Mesendoderm (in vitro differentiated cells): Measurements from ENCODE around the gene PCCB.
A peak's percentile ranks its signal among the peaks of the same experiment; 100 is the strongest.

ENCODE experiments used
- DNase-seq: peaks from one replicate; pipeline ENCODE4 v3.0.0; 2013
- H2AK5ac ChIP-seq: 2 replicates; pipeline ENCODE4 v1.6.1; 2013; ENCODE audit warnings: low read length, inconsistent platforms
- H2BK120ac ChIP-seq: 2 replicates; pipeline ENCODE4 v1.6.1; 2013; ENCODE audit warnings: low read depth, mild to moderate bottlenecking, low read length, moderate library complexity, mixed read lengths
- H2BK15ac ChIP-seq: replicated peaks from 2 replicates; pipeline ENCODE4 v1.6.1; 2013; ENCODE audit warnings: low read depth, mild to moderate bottlenecking, moderate library complexity
- H2BK5ac ChIP-seq: 2 replicates; pipeline ENCODE4 v1.6.1; 2013; ENCODE audit warnings: low read length, inconsistent platforms
- H3K18ac ChIP-seq: 2 replicates; pipeline ENCODE4 v1.6.1; 2013; ENCODE audit warnings: mild to moderate bottlenecking, low read length, mixed read lengths
- H3K23ac ChIP-seq: one replicate; pipeline ENCODE4 v1.6.1; 2013; ENCODE audit warnings: low read length
- H3K27ac ChIP-seq: 2 replicates; pipeline ENCODE4 v1.5.1; 2013; ENCODE audit warnings: low read depth, mild to moderate bottlenecking, inconsistent platforms, low read length, moderate library complexity
- H3K27me3 ChIP-seq: 2 replicates; pipeline ENCODE4 v1.6.1; 2013; ENCODE audit warnings: low read length, control low read depth, mild to moderate bottlenecking, inconsistent platforms; ENCODE audit not compliant: insufficient read depth, poor library complexity
- H3K36me3 ChIP-seq: 2 replicates; pipeline ENCODE4 v1.6.1; 2013; ENCODE audit warnings: low read length, inconsistent platforms; ENCODE audit not compliant: control insufficient read depth, insufficient read depth
- H3K4ac ChIP-seq: one replicate; pipeline ENCODE4 v1.6.1; 2013; ENCODE audit warnings: low read depth, mild to moderate bottlenecking, low read length, moderate library complexity
- H3K4me1 ChIP-seq: 2 replicates; pipeline ENCODE4 v1.6.1; 2013; ENCODE audit warnings: low read depth, low read length, inconsistent platforms; ENCODE audit not compliant: control insufficient read depth
- H3K4me2 ChIP-seq: 2 replicates; pipeline ENCODE4 v1.6.1; 2013; ENCODE audit warnings: low read length
- H3K4me3 ChIP-seq: 2 replicates; pipeline ENCODE4 v1.5.1; 2013; ENCODE audit warnings: mild to moderate bottlenecking, low read length
- H3K56ac ChIP-seq: one replicate; pipeline ENCODE4 v1.6.1; 2013; ENCODE audit warnings: low read length
- H3K79me1 ChIP-seq: 2 replicates; pipeline ENCODE4 v1.6.1; 2013; ENCODE audit warnings: low read length, inconsistent platforms
- H3K79me2 ChIP-seq: 2 replicates; pipeline ENCODE4 v1.6.1; 2013; ENCODE audit warnings: mild to moderate bottlenecking, low read length; ENCODE audit not compliant: control insufficient read depth, insufficient read depth
- H3K9ac ChIP-seq: 2 replicates; pipeline ENCODE4 v1.6.1; 2013; ENCODE audit warnings: low read length, inconsistent platforms
- H4K5ac ChIP-seq: one replicate; pipeline ENCODE4 v1.6.1; 2013; ENCODE audit warnings: low read length
- H4K8ac ChIP-seq: one replicate; pipeline ENCODE4 v1.6.1; 2013; ENCODE audit warnings: low read depth, mild to moderate bottlenecking, control low read depth, low read length, moderate library complexity
- WGBS: extraction: QIAGEN DNeasy Blood & Tissue Kit; methylation state at CpG from one replicate; pipeline ENCODE4 v1.1.7; 2013; ENCODE audit warnings: low lambda C conversion rate, missing lambda C conversion rate; ENCODE audit not compliant: insufficient coverage; ENCODE audit errors: extremely low coverage; 5-methylcytosine and 5-hydroxymethylcytosine counted together

PCCB gene

GRCh38 chr3:136283627-136284026 is 33.5 kb downstream of the PCCB start:
- Histone ChIP-seq H3K4me1 (peaks cover 3% of the 10 kb centered on the region), H3K23ac (no peak overlapping the region), H2BK120ac (no peak overlapping the region), H3K18ac (no peak overlapping the region), H3K56ac (no peak overlapping the region), H3K27ac (no peak overlapping the region), H3K36me3 (no peaks in the 10 kb centered on the region), H3K4me2 (no peak overlapping the region), H2AK5ac (no peak overlapping the region), H3K9ac (no peak overlapping the region), H3K79me2 (no peaks in the 10 kb centered on the region), H3K27me3 (no peaks in the 10 kb centered on the region), H2BK15ac (no peak overlapping the region), H4K5ac (no peak overlapping the region), H2BK5ac (no peak overlapping the region), H3K4ac (no peak overlapping the region), H3K4me3 (no peak overlapping the region), H3K79me1 (no peaks in the 10 kb centered on the region), H4K8ac (no peak overlapping the region)
- WGBS, result no CpG with 5 or more reads among the region's 6 CpGs
- DNase-seq, result peak; percentile 54

GRCh38 chr3:136291302-136291701 is 41.2 kb downstream of the PCCB start:
- Histone ChIP-seq H3K27ac (no peak overlapping the region), H3K56ac (no peak overlapping the region), H3K18ac (no peak overlapping the region), H4K5ac (no peak overlapping the region), H4K8ac (no peak overlapping the region), H3K36me3 (no peaks in the 10 kb centered on the region), H2BK5ac (no peak overlapping the region), H2AK5ac (no peak overlapping the region), H3K23ac (no peak overlapping the region), H3K4me1 (no peaks in the 10 kb centered on the region), H3K27me3 (no peaks in the 10 kb centered on the region), H2BK120ac (no peak overlapping the region), H2BK15ac (no peak overlapping the region), H3K79me1 (no peaks in the 10 kb centered on the region), H3K4ac (no peak overlapping the region), H3K4me3 (no peak overlapping the region), H3K4me2 (no peak overlapping the region), H3K9ac (no peak overlapping the region), H3K79me2 (no peaks in the 10 kb centered on the region)
- no peak for DNase-seq
- no CpG with 5 or more reads among the region's 5 CpGs for WGBS

GRCh38 chr3:136292500-136292899 is 42.4 kb downstream of the PCCB start:
- no peak overlapping the region for H2AK5ac ChIP-seq
- H3K4me1 ChIP-seq, result no peaks in the 10 kb centered on the region
- no peak overlapping the region for H2BK5ac ChIP-seq

GRCh38 chr3:136293279-136293678 is 43.1 kb downstream of the PCCB start:
- Histone ChIP-seq H3K27me3 (no peaks in the 10 kb centered on the region), H3K56ac (no peak overlapping the region), H3K4ac (no peak overlapping the region), H2BK15ac (no peak overlapping the region), H3K27ac (no peak overlapping the region), H2BK5ac (no peak overlapping the region), H2BK120ac (no peak overlapping the region), H3K36me3 (no peaks in the 10 kb centered on the region), H4K8ac (no peak overlapping the region), H3K9ac (no peak overlapping the region), H3K79me1 (no peaks in the 10 kb centered on the region), H4K5ac (no peak overlapping the region), H3K4me3 (no peak overlapping the region), H3K79me2 (no peaks in the 10 kb centered on the region), H3K23ac (no peak overlapping the region), H3K18ac (no peak overlapping the region), H3K4me1 (no peaks in the 10 kb centered on the region), H2AK5ac (no peak overlapping the region), H3K4me2 (no peak overlapping the region)
- no peak for DNase-seq
- no CpG with 5 or more reads among the region's 2 CpGs for WGBS

More at GRCh38 chr3:136292500-136292899, 42.4 kb downstream of the PCCB start:
- H3K4me2 ChIP-seq, result no peak overlapping the region
- WGBS, result no CpG with 5 or more reads among the region's 1 CpG
- no peaks in the 10 kb centered on the region for H3K27me3 ChIP-seq
- H3K23ac ChIP-seq, result no peak overlapping the region
- no peak overlapping the region for H3K4ac ChIP-seq
- H3K79me2 ChIP-seq, result no peaks in the 10 kb centered on the region
- no peak overlapping the region for H3K4me3 ChIP-seq
- H3K56ac ChIP-seq, result no peak overlapping the region
- no peak overlapping the region for H3K9ac ChIP-seq
- H3K36me3 ChIP-seq, result no peaks in the 10 kb centered on the region
- H3K79me1 ChIP-seq, result no peaks in the 10 kb centered on the region
- no peak overlapping the region for H4K8ac ChIP-seq
- H2BK15ac ChIP-seq, result no peak overlapping the region
- no peak overlapping the region for H3K18ac ChIP-seq
- DNase-seq, result no peak
- no peak overlapping the region for H4K5ac ChIP-seq
- H2BK120ac ChIP-seq, result no peak overlapping the region
- no peak overlapping the region for H3K27ac ChIP-seq

GRCh38 chr3:136294176-136294575 is 44.0 kb downstream of the PCCB start:
- Histone ChIP-seq H3K23ac (no peak overlapping the region), H3K56ac (no peak overlapping the region), H3K4me3 (no peak overlapping the region), H3K79me1 (no peaks in the 10 kb centered on the region), H3K9ac (no peak overlapping the region), H3K4me2 (no peak overlapping the region), H3K27ac (no peak overlapping the region), H4K5ac (no peak overlapping the region), H3K4me1 (no peaks in the 10 kb centered on the region), H3K18ac (no peak overlapping the region), H2BK15ac (no peak overlapping the region), H3K27me3 (no peaks in the 10 kb centered on the region), H2AK5ac (no peak overlapping the region), H2BK120ac (no peak overlapping the region), H2BK5ac (no peak overlapping the region), H3K4ac (no peak overlapping the region), H3K36me3 (no peaks in the 10 kb centered on the region), H4K8ac (no peak overlapping the region), H3K79me2 (no peaks in the 10 kb centered on the region)
- no CpG with 5 or more reads among the region's 1 CpG for WGBS
- DNase-seq, result no peak

GRCh38 chr3:136296960-136297359 is 46.8 kb downstream of the PCCB start:
- Histone ChIP-seq H3K4me3 (no peak overlapping the region), H3K4ac (no peak overlapping the region), H3K27ac (no peak overlapping the region), H3K79me1 (no peaks in the 10 kb centered on the region), H2BK120ac (no peak overlapping the region), H3K18ac (no peak overlapping the region), H3K27me3 (no peaks in the 10 kb centered on the region), H2AK5ac (no peak overlapping the region), H3K9ac (no peak overlapping the region), H4K5ac (no peak overlapping the region), H3K4me1 (no peaks in the 10 kb centered on the region), H3K4me2 (no peak overlapping the region), H3K23ac (no peak overlapping the region), H2BK15ac (no peak overlapping the region), H3K56ac (no peak overlapping the region), H2BK5ac (no peak overlapping the region), H3K36me3 (no peaks in the 10 kb centered on the region), H3K79me2 (no peaks in the 10 kb centered on the region), H4K8ac (no peak overlapping the region)
- no peak for DNase-seq
- no CpG with 5 or more reads among the region's 5 CpGs for WGBS
